ENCODE results near the gene ITGA2. TPM values are rescaled to one million over a fixed set of nuclear protein-coding genes. Genes with fewer than 3 reads are reported as not detected.

The ITGA2 gene
- total RNA-seq, 3 donors from 2014 or later: 0.80 to 33.7 (median 11.8) TPM

DNA sequence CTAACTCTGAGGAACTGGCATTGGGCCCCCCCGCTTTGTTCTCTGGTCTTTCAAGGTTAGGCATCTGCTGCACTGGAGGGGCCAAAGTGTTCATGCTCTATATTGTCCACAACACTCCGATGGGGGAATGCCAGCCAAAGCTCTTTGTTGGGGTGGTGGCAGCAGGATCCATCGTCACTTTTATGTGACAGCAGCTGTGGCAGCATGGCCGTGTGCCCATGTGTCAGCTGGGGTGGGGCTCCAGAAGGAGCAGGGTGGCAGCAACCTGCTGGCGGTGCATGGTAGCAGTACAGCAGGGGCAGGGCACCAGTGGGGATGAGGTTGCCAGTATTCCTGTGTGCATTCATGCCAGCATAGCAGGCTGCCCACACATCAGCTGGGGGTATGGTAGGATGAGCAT lies 28.2 kb downstream of the ITGA2 start:
- H3K4me3 ChIP-seq: no peak overlapping the region
- no peak overlapping the region for H3K27ac ChIP-seq
- no peaks in the 10 kb centered on the region for H3K9me3 ChIP-seq
- no peaks in the 10 kb centered on the region for H3K4me1 ChIP-seq
- no peaks in the 10 kb centered on the region for H3K36me3 ChIP-seq
- TF ChIP-seq POLR2A (IDR thresholded peaks at IDR 0.05): no peak
- TF ChIP-seq CTCF (IDR thresholded peaks at IDR 0.05): no peak
- no peak for TF ChIP-seq POLR2AphosphoS5 (IDR thresholded peaks at IDR 0.05)
- H3K27me3 ChIP-seq: no peaks in the 10 kb centered on the region
- intact Hi-C loops (cut with DNase I; ENCODE audit: low total_unique reads): no loop called here
- DNase-seq (ENCODE audit: low spot score in 2 of 2): no peak

DNA sequence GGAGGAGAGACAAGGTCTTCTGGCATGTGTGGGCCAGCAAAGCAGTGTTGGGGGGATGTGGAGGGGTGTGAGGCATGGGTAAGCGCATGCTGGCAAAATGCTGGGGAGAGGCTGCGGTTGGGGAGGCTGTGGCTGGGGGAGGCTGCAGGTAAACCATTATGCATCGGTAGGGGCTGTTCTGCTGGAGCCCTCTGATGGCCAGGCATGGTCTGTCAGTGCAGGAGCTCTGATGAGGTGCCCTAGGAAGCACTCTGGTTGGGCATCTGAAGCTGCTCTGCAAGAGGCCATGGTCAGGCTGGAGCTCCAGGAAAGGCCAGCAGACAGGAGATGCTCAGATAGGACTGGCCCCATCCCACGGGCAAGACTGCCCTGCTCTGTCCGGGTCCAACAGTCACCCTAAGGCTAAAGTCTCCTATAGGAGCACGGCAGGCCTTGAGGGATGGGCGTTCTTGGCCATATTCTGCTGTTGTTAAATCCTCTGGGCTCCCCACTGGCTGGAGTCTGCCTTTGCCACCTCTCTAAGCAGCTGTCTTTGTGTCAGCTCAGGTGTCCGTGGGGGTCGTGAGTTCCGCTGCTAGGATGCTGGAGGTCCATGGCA lies 28.7 kb downstream of the ITGA2 start:
- Histone ChIP-seq H3K4me1 (no peaks in the 10 kb centered on the region), H3K9me3 (no peaks in the 10 kb centered on the region), H3K36me3 (no peaks in the 10 kb centered on the region), H3K4me3 (no peak overlapping the region), H3K27ac (no peak overlapping the region), H3K27me3 (no peaks in the 10 kb centered on the region)
- TF ChIP-seq CTCF (IDR thresholded peaks at IDR 0.05): no peak
- TF ChIP-seq POLR2AphosphoS5 (IDR thresholded peaks at IDR 0.05): no peak
- no peak for TF ChIP-seq POLR2A (IDR thresholded peaks at IDR 0.05)
- DNase-seq (ENCODE audit: low spot score in 2 of 2): no peak
- intact Hi-C loops (cut with DNase I; ENCODE audit: low total_unique reads): loop anchor here (2.0 kb wide), 1 partner anchor 25 kb away; no protein-coding TSS in a partner anchor

GRCh38 chr5:53019320-53019719 lies 30.2 kb downstream of the ITGA2 start:
- no peaks in the 10 kb centered on the region for H3K27me3 ChIP-seq
- TF ChIP-seq CTCF (IDR thresholded peaks at IDR 0.05) (no peak), POLR2A (IDR thresholded peaks at IDR 0.05) (no peak), POLR2AphosphoS5 (IDR thresholded peaks at IDR 0.05) (no peak)
- H3K27ac ChIP-seq: no peak overlapping the region
- H3K36me3 ChIP-seq: no peaks in the 10 kb centered on the region
- H3K4me3 ChIP-seq: no peak overlapping the region
- DNase-seq (ENCODE audit: low spot score in 2 of 2): no peak
- intact Hi-C loops (cut with DNase I; ENCODE audit: low total_unique reads): loop anchor here (2.0 kb wide), 1 partner anchor 27 kb away; no protein-coding TSS in a partner anchor
- H3K9me3 ChIP-seq: no peaks in the 10 kb centered on the region
- H3K4me1 ChIP-seq: no peaks in the 10 kb centered on the region

DNA sequence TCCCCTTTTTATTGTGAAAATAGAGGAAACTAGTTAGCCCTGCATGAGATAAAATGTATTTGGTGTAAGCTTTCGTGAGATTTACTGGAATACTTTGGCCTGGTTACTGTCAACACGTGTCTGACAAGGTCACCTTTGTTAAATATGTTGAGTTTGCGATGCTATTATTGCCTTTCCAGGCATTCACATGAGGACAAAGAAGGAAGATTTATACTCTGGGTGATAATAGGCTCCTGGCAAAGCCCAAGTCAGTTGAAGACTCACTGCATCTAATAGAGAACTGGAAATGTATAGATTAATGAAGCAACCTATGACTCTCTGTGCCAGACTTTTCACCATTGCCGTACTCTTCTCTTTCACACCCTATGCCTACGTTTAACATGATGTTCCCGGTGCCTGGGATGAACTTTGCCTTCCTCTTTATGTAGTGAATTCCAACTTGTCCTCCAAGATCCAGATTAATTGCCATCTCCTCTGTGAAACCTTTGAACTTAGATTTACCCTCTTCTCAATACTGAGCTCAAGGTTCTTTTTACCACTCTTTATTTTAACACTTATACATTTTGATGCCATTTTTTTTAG lies 33.9 kb downstream of the ITGA2 start:
- Histone ChIP-seq H3K27ac (peak overlapping the region; percentile 6 to 8), H3K36me3 (no peaks in the 10 kb centered on the region), H3K4me1 (peaks cover 0 to 3% of the 10 kb centered on the region in 2 donors), H3K27me3 (no peaks in the 10 kb centered on the region), H3K4me3 (no peak overlapping the region), H3K9me3 (no peaks in the 10 kb centered on the region)
- intact Hi-C loops (cut with DNase I; ENCODE audit: low total_unique reads): no loop called here
- no peak for TF ChIP-seq CTCF (IDR thresholded peaks at IDR 0.05)
- no peak for TF ChIP-seq POLR2A (IDR thresholded peaks at IDR 0.05)
- TF ChIP-seq POLR2AphosphoS5 (IDR thresholded peaks at IDR 0.05): no peak
- DNase-seq (ENCODE audit: low spot score in 2 of 2): no peak

DNA sequence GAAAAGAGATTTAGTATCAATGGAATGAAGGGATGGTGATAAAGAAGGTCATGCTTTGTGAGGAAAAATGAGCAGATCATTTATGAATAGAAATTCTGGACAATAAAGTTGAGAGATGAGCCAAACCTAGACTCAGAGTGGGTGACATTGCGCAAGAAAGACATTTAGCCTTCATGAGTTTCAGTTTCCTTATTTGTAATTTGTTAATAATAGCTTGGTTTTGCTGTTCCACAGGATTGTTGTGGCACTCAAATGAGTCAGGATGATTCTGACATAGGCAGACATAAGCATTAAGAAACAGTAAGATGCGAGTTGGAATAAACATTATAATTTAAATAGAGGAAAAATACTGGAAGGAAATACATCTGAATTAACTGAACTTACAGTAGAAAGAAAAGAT lies 34.8 kb downstream of the ITGA2 start:
- H3K36me3 ChIP-seq: no peaks in the 10 kb centered on the region
- H3K4me3 ChIP-seq: no peak overlapping the region
- peak overlapping the region in 1 of 2 donors; percentile 64 for H3K27ac ChIP-seq
- TF ChIP-seq POLR2AphosphoS5 (IDR thresholded peaks at IDR 0.05): peak in 1 of 3 donors; percentile 33
- no peak for TF ChIP-seq POLR2A (IDR thresholded peaks at IDR 0.05)
- TF ChIP-seq CTCF (IDR thresholded peaks at IDR 0.05): no peak
- DNase-seq (ENCODE audit: low spot score in 2 of 2): no peak
- H3K27me3 ChIP-seq: no peaks in the 10 kb centered on the region
- H3K9me3 ChIP-seq: no peaks in the 10 kb centered on the region
- intact Hi-C loops (cut with DNase I; ENCODE audit: low total_unique reads): no loop called here
- H3K4me1 ChIP-seq: peaks cover 0 to 3% of the 10 kb centered on the region in 2 donors
